ENCODE measurements around the gene KRTAP3-3. TPM values are rescaled to one million over a fixed set of nuclear protein-coding genes. Genes with fewer than 3 reads are reported as not detected.
A peak's percentile ranks its signal among the peaks of the same experiment; 100 is the strongest.

KRTAP3-3 gene
- total RNA-seq, 1 donor from 2014 or later = not detected

DNA sequence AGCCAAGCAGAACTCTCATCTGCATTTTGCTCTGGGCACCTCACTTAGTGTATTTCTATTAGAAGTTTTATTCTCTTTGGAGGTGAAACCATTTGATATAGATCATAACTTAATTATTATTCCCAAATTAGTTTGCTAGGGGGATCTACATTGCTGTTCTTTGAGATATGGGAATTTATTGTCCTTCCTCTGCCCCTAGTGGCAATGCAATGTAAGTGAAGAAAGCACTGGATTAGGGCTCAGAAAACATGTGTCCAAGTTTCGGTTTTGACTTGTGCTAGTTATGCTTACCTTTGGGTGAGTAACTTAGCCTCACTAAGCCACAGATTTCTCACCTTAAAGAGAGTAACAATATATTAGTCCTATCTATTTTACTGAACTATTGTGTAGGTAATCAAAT, 30.1 kb downstream of the KRTAP3-3 start:
- TF ChIP-seq, protein P1, sequence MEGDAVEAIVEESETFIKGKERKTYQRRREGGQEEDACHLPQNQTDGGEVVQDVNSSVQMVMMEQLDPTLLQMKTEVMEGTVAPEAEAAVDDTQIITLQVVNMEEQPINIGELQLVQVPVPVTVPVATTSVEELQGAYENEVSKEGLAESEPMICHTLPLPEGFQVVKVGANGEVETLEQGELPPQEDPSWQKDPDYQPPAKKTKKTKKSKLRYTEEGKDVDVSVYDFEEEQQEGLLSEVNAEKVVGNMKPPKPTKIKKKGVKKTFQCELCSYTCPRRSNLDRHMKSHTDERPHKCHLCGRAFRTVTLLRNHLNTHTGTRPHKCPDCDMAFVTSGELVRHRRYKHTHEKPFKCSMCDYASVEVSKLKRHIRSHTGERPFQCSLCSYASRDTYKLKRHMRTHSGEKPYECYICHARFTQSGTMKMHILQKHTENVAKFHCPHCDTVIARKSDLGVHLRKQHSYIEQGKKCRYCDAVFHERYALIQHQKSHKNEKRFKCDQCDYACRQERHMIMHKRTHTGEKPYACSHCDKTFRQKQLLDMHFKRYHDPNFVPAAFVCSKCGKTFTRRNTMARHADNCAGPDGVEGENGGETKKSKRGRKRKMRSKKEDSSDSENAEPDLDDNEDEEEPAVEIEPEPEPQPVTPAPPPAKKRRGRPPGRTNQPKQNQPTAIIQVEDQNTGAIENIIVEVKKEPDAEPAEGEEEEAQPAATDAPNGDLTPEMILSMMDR (conservative IDR thresholded peaks at IDR 0.05) = peak; percentile 78
- DNase-seq (ENCODE audit: extremely low spot score, unreplicated experiment) = no peak
- Mint-ChIP-seq H3K27me3 (no peaks in the 10 kb centered on the region), H3K27ac (no peak overlapping the region), H3K9me3 (peaks cover 6% of the 10 kb centered on the region), H3K4me3 (no peak overlapping the region), H3K36me3 (peaks cover 6% of the 10 kb centered on the region), H3K4me1 (ENCODE audit: unreplicated experiment) (no peaks in the 10 kb centered on the region)

- no peak overlapping the region for H3K4me3 Mint-ChIP-seq
- peaks cover 6% of the 10 kb centered on the region for H3K36me3 Mint-ChIP-seq
- peaks cover 11% of the 10 kb centered on the region for H3K4me1 Mint-ChIP-seq (ENCODE audit: unreplicated experiment)
- no peaks in the 10 kb centered on the region for H3K27me3 Mint-ChIP-seq
- peaks cover 6% of the 10 kb centered on the region for H3K9me3 Mint-ChIP-seq
- no peak for DNase-seq (ENCODE audit: extremely low spot score, unreplicated experiment)
- TF ChIP-seq, protein P1 (conservative IDR thresholded peaks at IDR 0.05) = no peak
- no peak overlapping the region for H3K27ac Mint-ChIP-seq
Observed at GRCh38 chr17:40962059-40962561, 31.9 kb downstream of the KRTAP3-3 start.

GRCh38 chr17:40961591-40961990, 32.4 kb downstream of the KRTAP3-3 start:
- peaks cover 6% of the 10 kb centered on the region for H3K9me3 Mint-ChIP-seq
- H3K27ac Mint-ChIP-seq = no peak overlapping the region
- DNase-seq (ENCODE audit: extremely low spot score, unreplicated experiment) = no peak
- H3K36me3 Mint-ChIP-seq = peaks cover 6% of the 10 kb centered on the region
- H3K4me3 Mint-ChIP-seq = no peak overlapping the region
- H3K4me1 Mint-ChIP-seq (ENCODE audit: unreplicated experiment) = peaks cover 17% of the 10 kb centered on the region
- TF ChIP-seq, protein P1 (conservative IDR thresholded peaks at IDR 0.05) = no peak
- no peaks in the 10 kb centered on the region for H3K27me3 Mint-ChIP-seq

DNA sequence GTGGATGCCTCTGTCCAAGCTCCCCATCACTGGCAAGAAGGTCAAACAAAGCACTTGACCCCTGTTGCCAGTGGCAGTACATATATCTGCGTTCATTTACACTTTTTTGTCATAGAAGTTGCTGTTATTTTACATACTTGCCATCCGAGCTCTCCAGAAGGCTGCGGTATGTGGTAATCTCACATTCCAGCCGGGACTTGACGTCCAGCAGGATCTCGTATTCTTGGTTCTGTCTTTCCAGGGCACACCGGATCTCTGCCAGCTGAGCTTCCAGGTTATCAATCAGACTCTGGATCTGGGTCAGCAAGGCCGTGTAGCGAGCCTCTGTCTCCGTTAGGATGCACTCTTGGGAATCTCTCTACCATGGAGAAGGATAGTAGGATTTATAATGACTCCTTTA, 33.8 kb downstream of the KRTAP3-3 start:
- H3K4me3 Mint-ChIP-seq = no peak overlapping the region
- peak overlapping the region; percentile 50 for H3K27ac Mint-ChIP-seq
- no peaks in the 10 kb centered on the region for H3K27me3 Mint-ChIP-seq
- H3K36me3 Mint-ChIP-seq = peaks cover 6% of the 10 kb centered on the region
- no peak for DNase-seq (ENCODE audit: extremely low spot score, unreplicated experiment)
- H3K9me3 Mint-ChIP-seq = peaks cover 6% of the 10 kb centered on the region
- peaks cover 27% of the 10 kb centered on the region for H3K4me1 Mint-ChIP-seq (ENCODE audit: unreplicated experiment)
- TF ChIP-seq, protein P1 (conservative IDR thresholded peaks at IDR 0.05) = no peak

DNA sequence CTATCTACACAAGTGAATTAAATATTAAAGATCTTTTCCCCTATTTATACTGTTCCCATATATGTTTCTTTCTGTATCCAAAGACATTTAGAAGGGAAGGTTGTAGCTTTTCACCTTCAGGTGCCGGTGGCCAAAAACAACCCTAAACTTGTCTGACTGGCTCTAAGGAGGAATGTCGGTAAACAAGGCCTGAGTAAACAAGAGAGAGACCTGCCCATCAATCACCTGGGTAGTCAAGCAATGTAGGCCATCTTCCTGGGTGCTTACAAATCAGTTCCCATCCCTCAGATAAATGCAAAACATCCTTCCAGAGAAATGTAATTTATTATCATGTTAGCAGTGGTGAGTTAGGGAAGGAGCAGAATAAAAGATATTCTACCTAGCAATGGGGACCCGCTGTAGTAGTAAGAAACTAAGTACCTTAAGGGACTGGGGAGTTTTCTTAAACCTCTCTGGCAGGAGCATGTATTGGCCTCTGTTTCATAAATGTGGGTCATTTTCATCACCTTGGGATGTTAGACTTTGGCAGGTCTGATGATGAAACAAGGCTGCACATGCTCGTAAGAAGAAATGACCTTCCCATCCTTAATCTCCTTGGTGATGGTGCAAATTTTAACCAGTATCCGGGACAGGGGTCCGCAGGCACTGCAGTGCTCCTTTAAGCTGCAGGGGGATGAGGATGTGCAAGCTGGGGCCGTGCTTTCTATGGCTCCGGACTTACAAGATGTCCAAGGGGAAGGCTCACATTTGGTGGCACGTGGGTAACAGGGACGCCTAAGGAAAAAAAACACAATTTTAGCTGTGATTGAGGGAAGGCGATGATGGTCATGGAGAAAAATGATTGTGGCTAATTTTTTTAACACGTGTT, 35.6 kb downstream of the KRTAP3-3 start:
- no peaks in the 10 kb centered on the region for H3K9me3 Mint-ChIP-seq
- TF ChIP-seq, protein P1 (conservative IDR thresholded peaks at IDR 0.05) = no peak
- no peak for DNase-seq (ENCODE audit: extremely low spot score, unreplicated experiment)
- peak overlapping the region; percentile 70 for H3K4me3 Mint-ChIP-seq
- H3K27me3 Mint-ChIP-seq = no peaks in the 10 kb centered on the region
- peak overlapping the region; percentile 94 for H3K27ac Mint-ChIP-seq
- peaks cover 37% of the 10 kb centered on the region for H3K4me1 Mint-ChIP-seq (ENCODE audit: unreplicated experiment)
- H3K36me3 Mint-ChIP-seq = no peaks in the 10 kb centered on the region

Data from type B pancreatic cell (in vitro differentiated cells).